Endothelial cell of umbilical vein (primary cell): ENCODE measurements around the gene DLG5. TPM values are rescaled to one million over a fixed set of nuclear protein-coding genes. Genes with fewer than 3 reads are reported as not detected.

Experiments used
- BruUV-seq: library from RNA; stranded (reverse); fragments of 400-500 nt; replicated peaks from 2 replicates; lab custom pipeline; 2021; lab: Mats Ljungman, UMichigan
- CTCF ChIA-PET: fragments of 300-600, 350-600 bp; sonication (Branson Sonifier 250); formaldehyde crosslinking; loops from one replicate; lab custom pipeline; 2021; ENCODE audit warnings: antibody characterized with exemption, inconsistent platforms; lab: Charles Lee
- POLR2A ChIA-PET: fragments of 300-600, 350-600 bp; sonication (Branson Sonifier 250); formaldehyde crosslinking; loops from one replicate; lab custom pipeline; 2021; ENCODE audit warnings: antibody characterized with exemption, inconsistent platforms; lab: Charles Lee
- DNase-seq: peaks from one replicate; pipeline ENCODE4 v3.0.0-alpha.2; 2011; ENCODE audit warnings: low read depth, low spot score
- FAIRE-seq: peaks from 2 replicates; lab custom pipeline; 2011; peaks lifted over from hg19 to GRCh38; lab: Jason Lieb, UNC
- H2AFZ ChIP-seq: 2 replicates; pipeline ENCODE4 v1.6.0; 2012; ENCODE audit warnings: low read depth, low read length, control low read depth, inconsistent platforms
- H3K27ac ChIP-seq: 2 replicates; pipeline ENCODE4 v1.5.1; 2011; ENCODE audit warnings: low read depth, mild to moderate bottlenecking, control low read depth, low read length, moderate library complexity; ENCODE audit not compliant: insufficient read depth
- H3K27me3 ChIP-seq, 2 experiments: 2 replicates each; pipeline versions ENCODE4 v1.6.0 to v1.6.1; 2011; ENCODE audit warnings: low read length in 2 of 2, mixed read lengths in 1 of 2; ENCODE audit not compliant: control insufficient read depth in 2 of 2, insufficient read depth in 2 of 2
- H3K36me3 ChIP-seq, 2 experiments: 2 replicates in 1 of 2; 3 replicates in 1 of 2; pipeline ENCODE4 v1.5.1; 2011; ENCODE audit warnings: low read length in 2 of 2, mild to moderate bottlenecking in 1 of 2, moderate library complexity in 1 of 2; ENCODE audit not compliant: control insufficient read depth in 2 of 2, insufficient read depth in 2 of 2; ENCODE audit errors: extremely low read depth in 1 of 2
- H3K4me1 ChIP-seq: 3 replicates; pipeline ENCODE4 v1.5.1; 2011; ENCODE audit warnings: mild to moderate bottlenecking, low read length; ENCODE audit not compliant: control insufficient read depth, insufficient read depth; ENCODE audit errors: extremely low read depth
- H3K4me2 ChIP-seq: 2 replicates; pipeline ENCODE4 v1.6.1; 2011; ENCODE audit warnings: low read length, control low read depth, mixed read lengths; ENCODE audit not compliant: insufficient read depth
- H3K4me3 ChIP-seq, 3 experiments: fragments of 200-600 bp in 1 of 3; sonication (generic), shearing (Covaris generic) in 1 of 3; replicated peaks in 1 of 3; 2 replicates each; pipeline ENCODE4 v1.5.1; 2011 to 2016; ENCODE audit warnings: control low read depth in 3 of 3, low read length in 3 of 3, mild to moderate bottlenecking in 2 of 3, inconsistent platforms in 1 of 3, low read depth in 1 of 3, moderate library complexity in 1 of 3; ENCODE audit not compliant: insufficient read depth in 1 of 3
- H3K79me2 ChIP-seq: 2 replicates; pipeline ENCODE4 v1.6.0; 2012; ENCODE audit warnings: low read length, inconsistent platforms; ENCODE audit not compliant: control insufficient read depth, insufficient read depth
- H3K9ac ChIP-seq: replicated peaks from 2 replicates; pipeline ENCODE3; 2011; ENCODE audit warnings: low read length, control low read depth; ENCODE audit not compliant: insufficient read depth; ENCODE audit errors: extremely low read depth
- H3K9me1 ChIP-seq: replicated peaks from 3 replicates; pipeline ENCODE4 v1.6.0; 2011; ENCODE audit warnings: mild to moderate bottlenecking, low read length; ENCODE audit not compliant: control insufficient read depth, insufficient read depth; ENCODE audit errors: extremely low read depth
- H3K9me3 ChIP-seq: replicated peaks from 2 replicates; pipeline ENCODE4 v1.5.1; 2012; ENCODE audit warnings: low read length, inconsistent platforms; ENCODE audit not compliant: control insufficient read depth, insufficient read depth
- H4K20me1 ChIP-seq: replicated peaks from 2 replicates; pipeline ENCODE3; 2011; ENCODE audit warnings: mild to moderate bottlenecking, low read length; ENCODE audit not compliant: control insufficient read depth, insufficient read depth; ENCODE audit errors: extremely low read depth
- CTCF ChIP-seq, 2 donors: IDR thresholded peaks; 1 replicate in 1 of 2; 2 replicates in 1 of 2; pipeline ENCODE4 v1.5.1; 2011; ENCODE audit warnings: low read length in 2 of 2, mild to moderate bottlenecking in 2 of 2, moderate library complexity in 2 of 2, control low read depth in 1 of 2, inconsistent platforms in 1 of 2, low read depth in 1 of 2; ENCODE audit not compliant: insufficient read depth in 1 of 2; ENCODE audit errors: extremely low read depth in 1 of 2
- EZH2 ChIP-seq: IDR thresholded peaks from 2 replicates; pipeline ENCODE4 v1.6.1; 2012; ENCODE audit warnings: borderline replicate concordance, low read depth, mild to moderate bottlenecking, moderate library complexity, low read length, inconsistent platforms; ENCODE audit not compliant: severe bottlenecking
- FOS ChIP-seq: IDR thresholded peaks from 2 replicates; pipeline ENCODE4 v1.6.1; 2011; ENCODE audit warnings: mild to moderate bottlenecking, low read length, moderate library complexity, borderline replicate concordance; ENCODE audit not compliant: insufficient read depth
- GATA2 ChIP-seq: IDR thresholded peaks from 2 replicates; pipeline ENCODE4 v1.7.0; 2011; ENCODE audit warnings: low read depth, mild to moderate bottlenecking, moderate library complexity, mixed read lengths, low read length; ENCODE audit not compliant: insufficient read length, insufficient read depth
- JUN ChIP-seq: IDR thresholded peaks from 2 replicates; pipeline ENCODE4 v1.6.1; 2011; ENCODE audit warnings: borderline replicate concordance, low read depth; ENCODE audit not compliant: insufficient read length, insufficient read depth
- MAX ChIP-seq: IDR thresholded peaks from 2 replicates; pipeline ENCODE4 v1.6.1; 2011; ENCODE audit not compliant: insufficient read depth, insufficient read length
- MYC ChIP-seq: IDR thresholded peaks from one replicate; pipeline ENCODE4 v1.6.1; 2011; ENCODE audit warnings: mild to moderate bottlenecking, low read depth, low read length
- POLR2A ChIP-seq: IDR thresholded peaks from 2 replicates; pipeline ENCODE4 v1.6.1; 2012; ENCODE audit warnings: low read depth, mild to moderate bottlenecking, control low read depth, low read length
- POLR2AphosphoS5 ChIP-seq: IDR thresholded peaks from 2 replicates; pipeline ENCODE4 v1.6.1; 2012; ENCODE audit warnings: low read depth, mild to moderate bottlenecking, control low read depth, low read length, moderate library complexity; ENCODE audit not compliant: insufficient read depth
- dilution Hi-C: fragments of 300-500 bp; cut with MboI; formaldehyde crosslinking; loops from one replicate; pipeline ENCODE4 v1.15.0; 2019; ENCODE audit warnings: low sequenced_read_pairs; ENCODE audit not compliant: extremely low pct_ligation_motif_present
- intact Hi-C: fragments of 100-400 bp; cut with micrococcal nuclease; formaldehyde crosslinking; loops from one replicate; pipeline ENCODE4 v1.10.0; 2022
- polyA plus RNA-seq, 4 experiments: library from polyadenylated mRNA; depleted of rRNA in 3 of 4; stranded (reverse) in 3 of 4; unstranded in 1 of 4; fragments of >200 nt; gene quantifications; 2 replicates each; pipeline versions ENCODE4 v1.2.1 to v1.2.3, GENCODE V29; 2011 to 2012; ENCODE audit warnings: missing spikeins in 1 of 4
- total RNA-seq: library from RNA; stranded (reverse); gene quantifications from 2 replicates; pipeline ENCODE4 v1.2.3, GENCODE V29; 2021

The DLG5 gene
- total and polyA plus RNA-seq, 2 donors (not counting 3 experiments of a cell fraction or from before 2014, with no cell fraction given) = 12.3 to 24.9 TPM

DNA sequence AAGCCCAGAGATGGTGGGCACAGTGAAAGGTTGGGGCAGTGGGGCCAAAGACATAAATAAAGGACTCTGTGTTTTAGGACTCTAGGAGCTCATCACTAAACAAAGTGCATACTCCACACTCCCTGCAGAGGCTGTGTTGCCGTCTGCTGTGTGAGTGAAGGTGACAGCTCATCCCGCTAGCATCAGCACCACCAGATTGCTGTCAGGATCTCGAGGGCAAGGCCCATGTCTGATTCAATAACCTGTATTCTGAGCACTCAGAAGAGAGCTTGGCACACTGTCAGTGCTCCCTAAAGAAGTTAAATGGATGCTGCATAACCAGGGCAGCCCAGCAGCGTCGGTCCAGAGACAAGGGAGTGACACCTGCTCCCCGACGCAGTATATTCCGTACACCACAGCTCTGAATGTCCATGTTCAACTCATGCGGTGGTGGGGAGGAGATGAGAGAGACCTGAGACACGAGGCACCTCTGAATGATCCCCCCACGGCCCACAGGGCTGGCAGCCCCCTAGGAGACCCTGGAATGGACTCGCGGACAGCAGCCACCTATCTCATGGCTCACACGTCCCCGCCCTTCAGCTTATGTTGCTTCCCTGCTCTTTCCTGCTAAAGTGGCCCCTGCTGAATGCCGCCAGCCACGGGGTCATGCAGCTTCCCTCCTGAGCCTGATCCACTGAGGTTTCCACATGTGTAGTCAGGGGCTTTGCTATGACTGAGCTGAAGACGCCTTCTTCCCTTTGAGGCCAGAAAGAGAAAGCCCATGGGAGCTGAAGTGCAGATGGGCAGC lies 156.3 kb downstream of the DLG5 start:
- intact Hi-C loops = no loop called here
- no peak for TF ChIP-seq MYC
- no peak for TF ChIP-seq POLR2AphosphoS5
- TF ChIP-seq MAX = no peak
- TF ChIP-seq JUN = no peak
- no TSS peak for BruUV-seq
- H3K27me3 ChIP-seq = no peaks in the 10 kb centered on the region
- no peaks in the 10 kb centered on the region for H3K4me1 ChIP-seq
- no peaks in the 10 kb centered on the region for H3K36me3 ChIP-seq
- H3K27ac ChIP-seq = no peak overlapping the region
- dilution Hi-C loops = no loop called here
- FAIRE-seq (no peak), DNase-seq (no peak)
- H3K9me1 ChIP-seq = no peaks in the 10 kb centered on the region
- H3K9ac ChIP-seq = no peak overlapping the region
- CTCF ChIA-PET = interaction anchor here (0.8 to 3.8 kb wide), 3 partner anchors 10 to 59 kb away, joined by 3 to 23 read pairs (median 8); no protein-coding TSS in a partner anchor
- no peaks in the 10 kb centered on the region for H3K9me3 ChIP-seq
- H3K4me2 ChIP-seq = no peak overlapping the region
- no peak overlapping the region for H3K4me3 ChIP-seq
- no peaks in the 10 kb centered on the region for H4K20me1 ChIP-seq
- no peak overlapping the region for H2AFZ ChIP-seq
- H3K79me2 ChIP-seq = no peaks in the 10 kb centered on the region
- POLR2A ChIA-PET = interaction anchor here (0.7 kb wide), 1 partner anchor 264 kb away, joined by 8 read pairs; no protein-coding TSS in a partner anchor

DNA sequence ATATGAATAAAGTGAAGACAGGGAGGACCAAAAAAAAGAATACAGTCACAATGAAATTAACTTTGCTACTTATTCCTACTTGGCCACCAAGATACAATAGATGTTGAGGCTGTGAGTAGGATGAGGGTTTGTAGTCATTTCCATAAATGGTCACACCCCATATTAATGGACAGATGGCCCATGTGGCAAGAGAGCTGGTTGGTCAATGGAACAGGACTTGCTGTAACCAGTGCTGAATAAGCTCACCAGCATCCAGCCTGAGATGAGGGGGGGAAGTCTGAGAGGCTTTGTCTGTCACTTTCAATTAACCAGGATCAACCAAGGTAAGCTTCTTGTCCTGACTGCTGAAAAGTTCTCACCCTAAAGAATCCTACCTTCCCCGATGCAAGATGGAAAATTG lies 158.5 kb downstream of the DLG5 start:
- BruUV-seq = no TSS peak
- Histone ChIP-seq H3K9me1 (no peaks in the 10 kb centered on the region), H3K36me3 (no peaks in the 10 kb centered on the region), H3K27me3 (no peaks in the 10 kb centered on the region), H2AFZ (no peak overlapping the region), H3K9ac (no peak overlapping the region), H4K20me1 (no peaks in the 10 kb centered on the region), H3K27ac (no peak overlapping the region), H3K9me3 (no peaks in the 10 kb centered on the region), H3K4me1 (no peaks in the 10 kb centered on the region), H3K79me2 (no peaks in the 10 kb centered on the region), H3K4me3 (no peak overlapping the region), H3K4me2 (no peak overlapping the region)
- CTCF ChIA-PET = interaction anchor here (0.7 to 3.8 kb wide), 5 partner anchors 9 to 602 kb away, joined by 3 to 23 read pairs (median 6); no protein-coding TSS in a partner anchor
- intact Hi-C loops = no loop called here
- no peak for DNase-seq
- no peak for FAIRE-seq
- TF ChIP-seq MAX (no peak), POLR2A (no peak), POLR2AphosphoS5 (no peak), MYC (no peak), FOS (no peak), GATA2 (no peak), JUN (no peak), CTCF (IDR thresholded peaks at IDR 0.05; ENCODE audit: extremely low read depth in 1 of 2, insufficient read depth in 1 of 2, low read depth in 1 of 2, low read length in 2 of 2) (no peak), EZH2 (no peak)
- dilution Hi-C loops = no loop called here
- POLR2A ChIA-PET = no interaction called here
